ENCODE results near the gene CMBL.
"Not testable (repeated sequence)": the region's sequence is repeated elsewhere in the genome, so short reads cannot be mapped to it uniquely, and the experiment has no call there.

The CMBL gene

DNA sequence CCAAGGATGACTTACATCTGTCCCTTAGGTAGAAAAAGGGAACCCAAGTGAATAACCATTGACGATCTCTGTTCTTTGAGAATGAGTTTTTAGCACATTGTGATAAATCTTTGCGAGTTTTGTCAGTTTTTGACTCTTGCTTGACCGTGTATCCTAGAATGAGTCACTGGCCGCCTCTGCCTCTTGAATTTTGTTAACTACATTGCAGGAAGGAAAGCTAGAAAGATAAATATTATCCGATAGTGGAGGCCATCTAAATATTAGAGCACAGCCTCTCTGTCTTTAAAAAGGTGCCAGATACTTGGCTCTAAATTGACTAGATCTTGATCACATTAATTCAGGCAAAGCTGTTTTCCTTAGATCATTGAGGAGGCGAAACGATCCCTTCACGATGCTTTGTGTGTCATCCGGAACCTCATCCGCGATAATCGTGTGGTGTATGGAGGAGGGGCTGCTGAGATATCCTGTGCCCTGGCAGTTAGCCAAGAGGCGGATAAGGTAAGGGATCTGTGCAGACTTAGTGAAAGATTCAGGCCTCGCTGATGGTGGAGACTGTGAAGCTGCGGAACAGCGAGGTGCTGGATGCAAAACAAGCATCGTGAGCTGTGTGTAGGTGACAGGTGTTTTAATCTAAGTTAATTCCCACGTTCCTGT, 45.5 kb downstream of the CMBL start:
- H3K4me3 ChIP-seq (ENCODE audit: low read depth, low read length) = no peak overlapping the region

DNA sequence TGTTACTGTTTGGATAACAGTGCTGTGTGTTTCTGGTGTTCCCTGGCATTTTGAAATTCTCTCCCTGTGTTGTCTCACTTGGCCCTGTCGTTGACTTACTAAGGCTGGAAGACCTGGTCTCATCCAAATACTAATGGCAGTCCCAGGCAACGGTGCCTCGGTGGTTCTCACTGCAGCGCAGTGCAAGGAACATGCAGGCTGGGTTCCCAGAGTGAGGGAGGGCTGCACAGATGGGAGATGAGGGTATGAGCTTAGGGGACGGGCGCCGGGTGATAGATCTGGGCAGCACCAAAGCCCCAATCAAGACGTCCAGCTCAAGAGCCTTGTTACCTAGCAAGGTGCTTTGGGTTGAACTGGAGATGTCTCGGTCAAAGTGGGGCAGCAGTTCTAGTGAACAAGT, 46.6 kb downstream of the CMBL start:
- no peak overlapping the region for H3K4me3 ChIP-seq (ENCODE audit: low read depth, low read length)

DNA sequence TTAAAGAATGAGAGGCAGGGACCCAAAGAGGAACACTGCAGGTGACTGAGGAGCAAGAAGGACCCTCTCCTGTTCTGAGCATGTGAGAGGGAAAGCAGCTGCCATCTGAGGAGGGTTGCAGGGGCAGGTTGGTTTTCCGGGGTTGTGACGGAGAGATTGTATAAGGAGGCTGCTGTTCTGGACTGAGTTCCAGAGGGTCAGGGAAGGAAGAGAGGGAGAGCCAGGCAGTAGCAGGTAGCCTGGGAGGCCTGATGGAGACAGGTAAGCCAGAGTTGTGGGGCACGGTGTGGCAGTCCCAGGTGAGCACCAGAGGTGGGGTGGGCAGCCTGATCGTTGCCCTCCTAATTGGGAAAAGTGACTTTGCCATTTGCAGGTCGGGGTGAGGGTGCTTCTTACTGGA, 47.8 kb downstream of the CMBL start:
- H3K4me3 ChIP-seq (ENCODE audit: low read depth, low read length) = no peak overlapping the region

DNA sequence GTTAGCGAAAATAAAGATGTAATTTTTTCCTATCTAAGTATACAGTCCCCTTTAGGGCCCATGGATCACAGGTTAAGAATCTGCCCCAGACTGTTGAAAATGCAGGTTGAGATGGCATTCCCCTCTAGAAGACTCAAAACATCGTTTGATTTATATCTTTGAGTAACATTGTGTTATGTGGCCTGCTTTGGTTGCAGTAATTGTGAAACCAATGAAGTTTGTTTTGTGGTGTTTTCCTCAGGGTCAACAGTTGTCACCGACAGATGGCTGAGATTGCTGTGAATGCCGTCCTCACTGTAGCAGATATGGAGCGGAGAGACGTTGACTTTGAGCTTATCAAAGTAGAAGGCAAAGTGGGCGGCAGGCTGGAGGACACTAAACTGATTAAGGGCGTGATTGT, 49.8 kb downstream of the CMBL start:
- H3K4me3 ChIP-seq (ENCODE audit: low read depth, low read length) = no peak overlapping the region

DNA sequence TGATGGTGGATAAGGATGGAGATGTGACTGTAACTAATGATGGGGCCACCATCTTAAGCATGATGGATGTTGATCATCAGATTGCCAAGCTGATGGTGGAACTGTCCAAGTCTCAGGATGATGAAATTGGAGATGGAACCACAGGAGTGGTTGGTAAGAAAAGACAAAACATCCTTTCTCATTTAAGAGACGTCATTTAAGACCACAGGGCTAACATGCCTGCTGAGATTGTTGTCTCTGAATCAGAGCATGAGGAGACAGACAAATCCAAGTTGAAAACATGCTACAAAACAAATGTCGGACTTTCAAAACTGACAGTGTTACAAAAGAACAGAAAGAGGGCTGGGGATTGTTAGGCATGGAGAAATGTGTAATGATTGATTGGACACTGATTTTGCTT, 53.0 kb downstream of the CMBL start:
- no peak overlapping the region for H3K4me3 ChIP-seq (ENCODE audit: low read depth, low read length)

DNA sequence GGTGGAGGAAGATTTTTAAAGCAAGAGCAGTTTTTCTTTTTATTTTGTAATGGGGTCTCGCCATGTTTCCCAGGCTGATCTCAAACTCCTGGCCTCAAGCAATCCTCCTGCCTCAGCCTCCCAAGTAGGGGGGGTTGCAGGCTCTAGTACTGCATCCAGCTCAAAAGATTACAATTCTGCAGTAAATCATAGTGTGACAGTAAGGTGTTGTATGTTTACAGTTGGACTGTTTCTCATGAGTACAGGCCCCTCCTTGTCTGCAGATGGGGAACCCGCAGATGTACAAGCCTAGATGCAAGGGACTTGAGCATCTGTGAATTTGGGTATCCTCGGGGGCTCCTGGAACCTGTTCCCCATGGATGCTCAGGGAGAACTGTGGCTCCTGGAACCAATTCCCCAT, 54.3 kb downstream of the CMBL start:
- H3K4me3 ChIP-seq (ENCODE audit: low read depth, low read length) = no peak overlapping the region

DNA sequence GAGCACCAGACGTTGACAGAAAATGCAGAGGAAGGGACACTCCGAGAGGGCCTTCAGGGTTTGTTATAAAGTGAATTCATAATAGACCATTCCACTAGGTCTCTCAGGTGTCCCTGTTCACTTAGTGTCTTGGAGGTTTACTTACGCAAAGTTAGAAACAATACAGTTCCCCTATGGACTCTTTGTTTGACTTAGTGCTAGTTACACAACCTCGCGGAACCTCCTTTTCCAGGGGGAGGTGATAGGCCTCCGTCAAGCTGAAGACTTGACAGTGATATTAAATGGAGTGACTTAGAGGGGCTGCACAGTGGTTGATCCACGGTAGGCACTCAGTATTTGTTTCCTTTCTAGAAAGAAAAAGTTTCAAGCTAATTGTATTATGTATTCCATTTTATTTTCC, 56.3 kb downstream of the CMBL start:
- peak overlapping the region; percentile 97 for H3K4me3 ChIP-seq (ENCODE audit: low read depth, low read length)

DNA sequence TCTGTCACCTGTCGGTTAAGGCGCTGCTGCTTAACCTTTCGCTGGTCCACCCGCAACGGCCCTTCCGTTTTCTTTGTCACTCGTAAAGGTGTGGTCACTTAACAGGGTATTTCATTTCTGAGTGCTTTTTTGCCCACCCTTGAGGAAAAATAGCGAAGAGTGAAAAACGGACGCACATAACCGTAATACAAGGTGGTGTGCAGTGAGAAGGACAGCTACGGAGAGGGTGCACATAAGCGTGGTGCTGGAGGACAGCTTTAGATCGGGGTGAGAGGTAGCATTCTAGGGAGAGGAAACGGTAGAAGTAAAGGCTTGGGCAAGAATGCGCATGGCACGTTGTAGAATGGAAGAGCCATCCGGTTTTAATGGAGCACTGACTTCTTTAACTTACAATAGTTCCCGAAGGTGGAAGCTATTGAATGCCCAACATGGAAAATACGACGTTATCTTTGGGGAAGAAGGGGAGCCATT, 56.9 kb downstream of the CMBL start:
- H3K4me3 ChIP-seq (ENCODE audit: low read depth, low read length) = peak overlapping the region; percentile 97

DNA sequence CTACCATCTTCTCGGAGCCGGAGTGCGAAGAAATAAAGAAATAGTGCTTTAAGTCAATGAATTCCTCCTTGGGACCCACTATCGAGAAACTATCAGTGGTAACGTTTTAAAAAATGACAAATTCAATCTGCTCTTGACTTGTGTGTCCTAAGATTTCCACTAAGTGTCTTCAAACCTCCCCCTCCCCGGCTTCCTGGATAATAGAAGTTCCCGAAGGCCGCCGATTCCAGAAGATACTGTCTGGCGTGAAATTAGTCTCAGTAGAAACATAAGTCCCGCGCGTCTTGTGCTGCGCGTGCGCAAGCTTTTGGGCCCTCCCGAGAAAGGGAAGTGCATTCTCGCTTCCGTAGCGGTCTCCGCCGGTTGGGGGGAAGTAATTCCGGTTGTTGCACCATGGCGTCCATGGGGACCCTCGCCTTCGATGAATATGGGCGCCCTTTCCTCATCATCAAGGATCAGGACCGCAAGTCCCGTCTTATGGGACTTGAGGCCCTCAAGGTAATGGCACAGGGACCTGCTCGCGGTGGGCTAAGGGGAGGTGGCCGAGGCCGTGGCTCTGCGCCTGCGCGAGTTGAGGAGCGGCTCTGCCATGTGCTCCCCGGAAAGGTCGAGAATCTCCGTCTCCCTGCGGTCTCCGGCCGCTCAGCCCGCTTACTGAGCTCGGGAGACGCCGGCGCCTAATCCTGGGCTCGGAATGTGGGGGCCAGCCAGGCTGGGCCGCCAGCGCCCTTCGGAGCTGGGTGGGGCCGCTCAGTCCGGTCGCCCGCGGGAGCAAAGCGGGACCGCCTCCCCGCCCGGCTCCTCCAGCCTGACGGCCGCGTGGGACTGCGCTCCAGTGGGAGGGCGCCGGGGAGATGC, 57.5 kb downstream of the CMBL start, which contains the start of gene CCT5:
CCT5 (plus strand) TSS at position 333 of the 858 bp plus-strand sequence; CDS start at position 394, 61 bp downstream.
- peak within 1 kb of the TSS; percentile 97 for H3K4me3 ChIP-seq (ENCODE audit: low read depth, low read length)

DNA sequence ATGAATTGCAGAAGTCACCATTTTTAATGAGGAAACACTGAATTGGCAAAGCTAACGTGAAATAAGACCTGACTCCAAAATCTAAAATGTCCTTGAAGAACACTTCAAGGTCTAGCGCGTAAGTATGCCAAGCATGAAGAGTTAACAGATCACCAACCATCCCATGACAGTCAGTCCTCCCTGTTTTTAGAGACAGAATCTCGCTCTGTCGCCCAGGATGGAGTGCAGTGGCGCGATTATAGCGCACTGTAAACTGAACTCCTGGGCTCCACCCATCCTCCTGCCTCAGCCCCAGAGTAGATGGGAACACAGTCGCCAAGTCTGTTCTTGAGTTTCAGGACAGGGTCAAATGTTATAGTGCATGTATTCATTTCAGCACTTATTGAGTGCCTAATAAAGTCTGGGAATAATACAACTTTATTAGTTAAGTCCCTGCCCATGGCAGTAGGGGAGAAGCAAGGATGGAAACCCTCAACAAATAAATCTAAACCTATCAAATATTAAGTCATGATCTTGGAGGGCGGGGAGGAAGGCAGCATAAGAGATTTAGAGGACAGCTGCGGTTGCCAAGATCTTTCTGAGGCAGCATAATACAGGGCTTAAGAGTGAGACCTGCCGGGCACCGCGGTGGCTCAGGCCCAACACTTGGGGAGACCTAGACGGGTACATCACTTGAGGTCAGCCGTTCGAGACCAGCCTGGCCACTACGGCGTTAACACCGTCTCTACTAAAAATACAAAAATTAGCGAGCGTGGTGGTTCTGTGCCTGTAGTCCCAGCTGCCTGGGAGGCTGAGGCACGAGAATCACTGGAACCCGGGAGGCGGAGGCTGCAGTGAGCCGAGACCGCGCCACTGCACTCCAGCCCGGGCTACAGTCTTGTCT, 59.1 kb downstream of the CMBL start:
- H3K4me3 ChIP-seq (ENCODE audit: low read depth, low read length) = peak overlapping the region; percentile 97

DNA sequence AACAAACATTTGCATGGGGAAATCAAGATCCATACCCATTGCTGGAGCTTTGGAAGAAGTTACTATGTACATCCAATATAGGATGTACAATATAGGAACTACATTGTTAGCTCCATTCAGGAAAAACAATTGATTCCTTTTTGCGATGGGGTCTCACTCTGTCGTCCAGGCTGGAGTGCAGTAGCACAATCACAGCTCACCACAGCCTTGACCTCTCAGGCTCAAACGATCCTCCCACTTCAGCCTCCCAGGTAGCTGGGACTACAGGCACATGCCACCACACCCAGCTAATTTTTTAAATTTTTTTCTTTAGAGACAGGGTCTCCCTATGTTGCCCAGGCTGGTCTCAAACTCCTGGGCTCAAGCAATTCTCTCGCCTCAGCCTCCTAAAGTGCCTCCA, 60.5 kb downstream of the CMBL start:
- not testable (repeated sequence) for H3K4me3 ChIP-seq (ENCODE audit: low read depth, low read length)

DNA sequence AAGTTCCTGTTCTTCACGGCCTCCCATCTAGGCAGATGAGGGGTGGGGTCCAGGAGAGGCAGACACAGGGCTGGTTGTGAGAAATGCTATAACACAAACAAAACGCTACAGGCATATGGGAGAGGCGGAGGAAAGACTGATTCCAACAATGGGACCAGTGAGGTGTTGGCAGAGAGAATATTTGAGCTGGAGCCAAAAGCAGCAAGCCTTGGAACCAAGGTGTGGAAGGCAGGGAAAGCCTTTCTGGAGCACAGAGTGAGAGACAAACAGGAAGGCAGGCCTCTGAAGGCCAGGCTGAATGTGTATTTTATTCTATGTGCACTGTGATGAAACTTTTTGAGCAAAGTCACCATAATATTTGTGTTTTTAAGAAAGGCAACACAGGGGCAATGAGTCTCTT, 60.9 kb downstream of the CMBL start:
- no peak overlapping the region for H3K4me3 ChIP-seq (ENCODE audit: low read depth, low read length)

DNA sequence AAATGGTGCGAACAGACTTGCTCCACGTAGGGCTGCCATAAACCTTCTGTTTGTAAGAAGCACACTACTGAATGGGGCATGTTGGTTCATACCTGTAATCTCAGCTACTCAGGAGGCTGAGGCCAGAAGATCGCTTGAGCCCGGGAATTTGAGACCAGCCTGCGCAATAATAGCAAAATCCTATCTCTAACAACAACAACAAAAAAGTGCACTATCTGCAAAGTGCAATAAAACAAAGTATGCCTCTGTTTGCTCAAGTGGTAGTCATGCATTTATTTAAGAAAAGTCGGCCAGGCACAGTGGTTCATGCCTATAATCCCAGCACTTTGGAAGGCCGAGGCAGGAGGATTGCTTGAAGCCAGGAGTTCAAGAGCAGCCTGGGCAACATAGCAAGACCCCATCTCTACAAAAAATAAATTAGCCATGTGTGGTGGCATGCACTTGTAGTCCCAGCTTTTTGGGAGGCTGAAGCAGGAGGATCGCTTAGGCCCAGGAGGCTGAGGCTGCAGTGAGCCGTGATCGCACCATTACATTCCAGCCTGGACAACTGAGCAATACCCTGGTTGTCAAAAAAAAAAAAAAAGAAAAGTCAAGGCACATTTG, 63.3 kb downstream of the CMBL start:
- H3K4me3 ChIP-seq (ENCODE audit: low read depth, low read length) = no peak overlapping the region

DNA sequence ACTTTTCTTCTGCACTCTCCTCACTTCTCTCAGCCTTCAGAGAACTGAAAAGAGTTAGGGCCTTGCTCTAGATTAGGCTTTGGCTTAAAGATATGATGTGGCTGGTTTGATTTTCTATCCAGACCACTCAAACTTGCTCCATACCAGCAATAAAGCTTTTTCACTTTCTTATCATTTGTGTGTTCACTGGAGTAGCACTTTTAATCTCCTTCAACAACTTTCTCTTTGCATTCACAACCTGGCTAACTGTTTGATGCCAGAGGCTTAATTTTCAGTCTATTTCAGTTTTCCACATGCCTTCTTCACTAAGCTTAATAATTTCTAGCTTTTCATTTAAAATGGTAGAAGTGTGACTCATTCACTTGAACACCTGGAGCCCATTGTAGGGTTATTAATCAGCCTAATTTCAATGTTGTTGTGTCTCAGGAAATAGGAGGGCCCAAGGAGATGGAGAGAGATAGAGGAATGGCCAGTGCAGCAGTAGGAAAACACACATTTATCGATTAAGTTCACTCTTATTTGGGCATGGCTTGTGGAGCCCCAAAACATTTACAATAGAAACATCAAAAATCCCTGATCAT, 64.0 kb downstream of the CMBL start:
- H3K4me3 ChIP-seq (ENCODE audit: low read depth, low read length) = no peak overlapping the region

DNA sequence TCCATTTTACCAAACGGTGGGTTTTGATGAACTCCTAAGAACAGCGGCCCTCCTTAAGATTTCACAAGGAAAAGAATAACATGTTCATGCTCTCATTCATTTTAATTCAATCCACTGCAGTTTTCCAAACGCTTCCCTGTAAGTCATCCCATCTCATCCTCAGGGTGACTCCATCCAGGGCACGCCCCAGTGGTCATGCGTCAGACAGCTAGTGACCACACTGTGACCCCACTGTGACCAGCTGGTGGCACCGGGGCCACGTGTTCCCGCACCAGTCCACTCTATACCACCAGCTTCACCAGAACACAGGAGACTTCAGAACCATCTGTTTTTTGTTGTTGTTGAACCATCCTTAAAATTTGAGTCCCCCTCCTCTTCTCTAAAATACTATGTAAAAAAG, 72.4 kb downstream of the CMBL start:
- no peak overlapping the region for H3K4me3 ChIP-seq (ENCODE audit: low read depth, low read length)

DNA sequence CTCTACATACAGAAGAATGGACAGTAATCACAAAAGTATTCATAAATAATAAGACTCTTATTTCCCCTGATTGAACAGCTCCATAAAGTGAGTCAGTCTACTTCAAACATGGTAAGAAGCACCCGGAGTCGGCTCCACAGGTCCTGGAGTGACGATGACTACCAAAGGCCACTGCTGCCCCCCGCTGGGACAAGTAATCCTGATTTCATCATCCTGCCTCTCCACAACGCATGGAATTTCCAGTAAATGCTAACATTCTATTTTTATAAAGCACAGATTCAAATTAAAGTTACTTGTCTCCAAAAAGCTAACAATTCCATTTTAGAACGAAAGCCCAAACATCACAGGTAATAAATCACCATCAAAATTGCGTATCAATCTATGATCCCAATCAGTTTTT, 74.2 kb downstream of the CMBL start:
- no peak overlapping the region for H3K4me3 ChIP-seq (ENCODE audit: low read depth, low read length)

DNA sequence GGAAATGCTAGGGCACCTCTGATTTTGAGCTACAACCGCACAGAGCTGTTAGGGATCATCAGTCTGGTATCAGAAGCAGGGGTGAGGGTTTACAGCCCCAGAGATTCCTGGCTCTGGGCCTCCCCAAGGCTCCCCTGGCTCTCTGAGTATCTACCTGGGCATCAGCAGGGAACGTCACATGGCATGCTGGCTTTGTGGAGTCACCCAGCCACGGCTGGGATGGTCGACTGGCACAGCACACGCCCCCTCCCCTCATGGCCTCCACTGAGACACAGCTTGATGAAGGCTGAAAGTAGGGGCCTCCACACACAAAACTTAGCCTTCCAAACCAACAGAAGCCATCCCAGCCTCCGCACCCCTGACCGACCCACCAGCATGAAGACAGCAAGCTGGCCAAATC, 74.7 kb downstream of the CMBL start:
- H3K4me3 ChIP-seq (ENCODE audit: low read depth, low read length) = no peak overlapping the region

DNA sequence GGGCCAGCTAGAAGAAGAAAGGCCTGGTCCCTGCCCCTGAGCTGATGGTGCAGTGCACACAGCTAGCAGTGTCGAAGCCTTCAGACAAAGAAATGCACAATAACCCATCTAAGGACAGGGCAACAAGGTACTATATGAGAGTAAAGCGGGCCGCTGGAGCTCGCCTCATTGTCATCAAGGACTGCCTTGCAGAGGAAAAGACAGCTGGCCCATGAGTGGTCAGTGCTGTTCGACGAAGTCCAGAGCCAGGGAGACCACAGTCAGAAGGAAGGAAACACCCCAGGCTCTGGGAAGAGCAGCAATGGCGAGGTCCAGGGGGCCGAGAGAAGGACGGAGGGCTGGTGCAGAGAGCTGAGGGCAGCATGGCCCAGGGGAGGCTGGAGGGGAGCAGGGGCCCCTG, 75.3 kb downstream of the CMBL start:
- H3K4me3 ChIP-seq (ENCODE audit: low read depth, low read length) = no peak overlapping the region

DNA sequence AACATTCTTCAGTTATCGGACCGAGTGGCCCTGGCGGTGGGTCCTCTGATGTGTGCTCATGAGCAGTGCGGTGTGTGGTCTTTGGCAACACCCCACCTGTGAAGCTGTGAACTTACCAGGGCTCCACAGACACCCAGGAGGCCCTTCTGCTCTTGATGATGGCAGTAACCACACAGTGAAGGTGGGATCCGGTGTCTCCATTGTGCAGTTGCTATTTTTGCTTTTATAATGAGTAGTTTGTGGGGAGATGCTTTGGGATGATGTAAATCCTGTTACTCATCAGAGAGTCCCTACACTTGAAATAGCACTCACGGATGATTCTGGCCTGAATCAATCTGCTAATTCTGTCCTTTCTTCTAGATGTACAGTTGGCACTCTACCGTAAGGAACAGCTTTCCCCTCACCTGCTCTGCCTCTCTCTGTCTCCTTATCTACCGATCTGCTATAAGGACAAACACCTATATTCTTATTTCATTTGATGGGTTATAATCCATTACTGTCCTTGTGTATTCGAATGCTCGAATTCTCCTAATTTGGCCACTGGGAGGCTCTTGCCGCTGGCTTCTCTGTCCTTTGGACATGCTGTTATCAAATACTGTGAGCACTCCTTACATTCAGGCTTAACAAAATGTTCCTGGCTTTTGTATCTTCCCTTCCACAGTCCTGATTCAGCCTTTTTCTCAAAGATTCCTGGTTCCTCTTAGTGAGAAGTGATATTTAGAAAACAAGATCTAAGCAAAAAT, 78.2 kb downstream of the CMBL start:
- no peak overlapping the region for H3K4me3 ChIP-seq (ENCODE audit: low read depth, low read length)

DNA sequence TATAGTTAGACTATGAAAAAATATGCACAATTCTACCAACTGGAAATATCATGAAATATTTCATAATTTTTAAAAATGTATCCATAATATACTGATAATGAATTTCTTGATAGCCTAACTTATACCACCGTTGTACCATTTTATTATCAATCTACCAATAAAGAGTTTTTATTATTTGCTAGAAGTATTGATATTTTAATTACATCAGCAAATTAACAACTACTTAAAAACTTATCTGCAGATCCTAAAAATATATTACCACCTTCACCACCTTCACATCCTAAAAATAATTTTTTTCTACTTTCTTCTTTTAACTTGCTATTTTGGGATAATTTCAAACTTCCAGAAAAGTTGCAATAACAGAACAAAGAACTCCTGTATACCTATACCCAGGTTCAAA, 79.4 kb downstream of the CMBL start:
- no peak overlapping the region for H3K4me3 ChIP-seq (ENCODE audit: low read depth, low read length)
